Esophagus squamous epithelium (tissue), 4 donors: Measurements from ENCODE around the gene CSNK1G1.

ENCODE experiments used
- POLR2A ChIP-seq, 4 donors: fragments of 450-650 bp; IDR thresholded peaks; one replicate each; pipeline ENCODE4 v1.6.1; 2017; ENCODE audit warnings: antibody characterized with exemption in 4 of 4, mild to moderate bottlenecking in 4 of 4, moderate library complexity in 3 of 4
- TF ChIP-seq, protein P1 (sequence below), 6 experiments: fragments of 450-650 bp in 4 of 6; fragments of 200-600 bp in 2 of 6; sonication (generic) in 2 of 6; IDR thresholded peaks; one replicate each; pipeline ENCODE4 v1.5.1; 2016 to 2019; ENCODE audit warnings: antibody characterized with exemption in 6 of 6, mild to moderate bottlenecking in 4 of 6, moderate library complexity in 4 of 6

GRCh38 chr15:64251658-64252057 is 104.3 kb downstream of the CSNK1G1 start:
- TF ChIP-seq, protein P1, sequence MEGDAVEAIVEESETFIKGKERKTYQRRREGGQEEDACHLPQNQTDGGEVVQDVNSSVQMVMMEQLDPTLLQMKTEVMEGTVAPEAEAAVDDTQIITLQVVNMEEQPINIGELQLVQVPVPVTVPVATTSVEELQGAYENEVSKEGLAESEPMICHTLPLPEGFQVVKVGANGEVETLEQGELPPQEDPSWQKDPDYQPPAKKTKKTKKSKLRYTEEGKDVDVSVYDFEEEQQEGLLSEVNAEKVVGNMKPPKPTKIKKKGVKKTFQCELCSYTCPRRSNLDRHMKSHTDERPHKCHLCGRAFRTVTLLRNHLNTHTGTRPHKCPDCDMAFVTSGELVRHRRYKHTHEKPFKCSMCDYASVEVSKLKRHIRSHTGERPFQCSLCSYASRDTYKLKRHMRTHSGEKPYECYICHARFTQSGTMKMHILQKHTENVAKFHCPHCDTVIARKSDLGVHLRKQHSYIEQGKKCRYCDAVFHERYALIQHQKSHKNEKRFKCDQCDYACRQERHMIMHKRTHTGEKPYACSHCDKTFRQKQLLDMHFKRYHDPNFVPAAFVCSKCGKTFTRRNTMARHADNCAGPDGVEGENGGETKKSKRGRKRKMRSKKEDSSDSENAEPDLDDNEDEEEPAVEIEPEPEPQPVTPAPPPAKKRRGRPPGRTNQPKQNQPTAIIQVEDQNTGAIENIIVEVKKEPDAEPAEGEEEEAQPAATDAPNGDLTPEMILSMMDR (IDR thresholded peaks at IDR 0.05): no peak
- TF ChIP-seq POLR2A (IDR thresholded peaks at IDR 0.05): no peak
